Ishikawa (cell line): Measurements from ENCODE around the gene LHFPL2.

Experiments
- CEBPB ChIP-seq: IDR thresholded peaks from 2 replicates; pipeline ENCODE4 v1.6.1; 2012
- CREB1 ChIP-seq: IDR thresholded peaks from 2 replicates; pipeline ENCODE4 v1.6.1; 2012; ENCODE audit warnings: low read depth
- EP300 ChIP-seq: IDR thresholded peaks from 2 replicates; pipeline ENCODE4 v1.6.1; 2012; ENCODE audit warnings: borderline replicate concordance
- FOXM1 ChIP-seq: IDR thresholded peaks from 2 replicates; pipeline ENCODE4 v1.6.1; 2012; ENCODE audit warnings: low read depth, borderline replicate concordance
- MAX ChIP-seq: IDR thresholded peaks from 2 replicates; pipeline ENCODE4 v1.6.1; 2012
- NFIC ChIP-seq: IDR thresholded peaks from 2 replicates; pipeline ENCODE4 v1.6.1; 2012
- RAD21 ChIP-seq: IDR thresholded peaks from 2 replicates; pipeline ENCODE4 v1.6.1; 2012; ENCODE audit warnings: low read depth
- REST ChIP-seq: IDR thresholded peaks from 2 replicates; pipeline ENCODE4 v1.6.1; 2012; ENCODE audit warnings: low read depth, mild to moderate bottlenecking
- TAF1 ChIP-seq: IDR thresholded peaks from 2 replicates; pipeline ENCODE4 v1.6.1; 2012; ENCODE audit warnings: low read depth, mild to moderate bottlenecking
- TCF12 ChIP-seq: IDR thresholded peaks from 2 replicates; pipeline ENCODE4 v1.6.1; 2012; ENCODE audit warnings: low read depth
- USF1 ChIP-seq: IDR thresholded peaks from 2 replicates; pipeline ENCODE4 v1.6.1; 2012
- YY1 ChIP-seq: IDR thresholded peaks from 2 replicates; pipeline ENCODE4 v1.6.1; 2012; ENCODE audit warnings: low read depth
- ZBTB7A ChIP-seq: IDR thresholded peaks from 2 replicates; pipeline ENCODE4 v1.6.1; 2012; ENCODE audit warnings: low read depth

- no peak for TF ChIP-seq CEBPB
- TF ChIP-seq EP300 = no peak
- TF ChIP-seq RAD21 = no peak
- no peak for TF ChIP-seq TCF12
- TF ChIP-seq FOXM1 = no peak
- 0 out of 2 replicates have a peak, but pooled peaks have one; percentile 34 for TF ChIP-seq MAX
- no peak for TF ChIP-seq YY1
- TF ChIP-seq REST = no peak
- no peak for TF ChIP-seq TAF1
- TF ChIP-seq CREB1 = no peak
- no peak for TF ChIP-seq ZBTB7A
- TF ChIP-seq USF1 = no peak
- no peak; the same call in 1 of the 2 replicates for TF ChIP-seq NFIC
These were observed 36.1 kb downstream of the LHFPL2 start for GRCh38 chr5:78612227-78613150.
